ENCODE data around the gene LTB. TPM values are rescaled to one million over a fixed set of nuclear protein-coding genes. Genes with fewer than 3 reads are reported as not detected.

Gene LTB
- polyA plus RNA-seq, 1 of the 3 experiments (the other 2 are of a cell fraction) = 0.10 TPM

DNA sequence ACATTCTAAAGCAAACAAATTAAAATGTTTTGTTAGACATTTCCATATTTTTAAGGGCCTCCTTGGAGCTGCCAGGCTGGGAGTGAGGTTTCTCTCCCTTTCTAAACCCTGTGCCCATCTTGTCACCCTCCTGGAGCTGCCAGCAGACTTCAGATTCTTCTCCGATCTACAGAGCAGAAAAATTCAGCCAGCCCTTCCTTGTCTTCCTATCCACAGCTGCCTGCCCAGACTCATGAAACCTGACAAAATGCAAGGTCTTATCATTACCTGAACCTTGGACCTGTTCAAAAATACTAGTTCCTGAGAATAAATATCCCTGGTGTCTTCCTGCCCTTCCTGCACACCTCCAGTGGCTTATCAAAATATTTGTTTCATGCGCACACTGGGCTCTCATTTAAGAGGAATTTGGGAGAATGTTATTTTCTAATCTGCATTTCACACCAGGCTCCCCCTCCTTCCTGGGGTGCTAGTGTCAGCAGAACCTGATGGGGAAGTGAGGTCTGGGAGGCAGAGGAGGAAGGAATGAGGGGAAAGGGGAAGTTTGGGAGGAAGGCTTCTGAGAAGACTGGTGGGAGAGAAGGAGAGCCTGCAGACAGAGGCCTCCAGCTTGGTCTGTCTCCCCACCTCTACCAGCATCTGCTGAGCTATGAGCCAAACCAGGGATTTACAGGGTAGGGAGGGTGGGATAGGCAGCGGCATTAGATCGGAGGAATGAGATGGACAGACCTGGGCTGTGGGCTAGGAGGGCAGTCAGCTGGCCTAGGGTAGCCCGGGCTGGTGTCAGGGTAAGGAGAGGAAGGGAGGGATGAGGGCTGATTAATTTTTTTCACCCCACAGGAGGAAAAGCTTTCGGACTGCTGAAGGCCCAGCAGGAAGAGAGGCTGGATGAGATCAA is 32.7 kb upstream of the LTB start, which contains the start of gene AIF1:
TSS of gene AIF1 (plus strand) at position 551 of the 895 bp plus-strand sequence. CDS start at position 647, 96 bp downstream.
- Histone ChIP-seq H3K9me3 (no peaks in the 10 kb centered on the region), H3K27me3 (ENCODE audit: insufficient read depth) (no peaks in the 10 kb centered on the region), H3F3A (replicated peaks; ENCODE audit: insufficient read depth) (peaks cover 11% of the 10 kb centered on the region), H3K4me1 (ENCODE audit: control insufficient read depth in 1 of 2, insufficient read depth in 2 of 2, low read depth in 1 of 2, low read length in 1 of 2) (no peaks in the 10 kb centered on the region; a peak in 1 of 4 replicates), H2AFZ (ENCODE audit: low read depth) (no peak within 1 kb of the TSS), H3K4me2 (no peak within 1 kb of the TSS), H3K27ac (ENCODE audit: low read depth in 2 of 2, low read length in 1 of 2) (no peak within 1 kb of the TSS), H4K20me1 (ENCODE audit: insufficient read depth) (no peaks in the 10 kb centered on the region), H3K9ac (no peak within 1 kb of the TSS), H3K9me2 (no peaks in the 10 kb centered on the region), H3K4me3 (ENCODE audit: low read depth in 2 of 2, low read length in 1 of 2) (no peak within 1 kb of the TSS), H3K79me2 (ENCODE audit: insufficient read depth) (no peaks in the 10 kb centered on the region), H3K36me3 (replicated peaks in 1 of 2; ENCODE audit: control insufficient read depth in 1 of 2, insufficient read depth in 2 of 2, low read length in 1 of 2) (no peaks in the 10 kb centered on the region)
- ChIA-PET CTCF (interaction anchor here (1.1 to 7.0 kb wide), 2 partner anchors 11 to 17 kb away, joined by 3 to 35 read pairs; no protein-coding TSS in a partner anchor), POLR2A (no interaction called here)
- WGBS (ENCODE audit: low lambda C conversion rate) = 87% methylated on average over 6 of the region's 6 CpGs
- no peak for DNase-seq
- TF ChIP-seq FOSL2 (IDR thresholded peaks at IDR 0.05; ENCODE audit: borderline replicate concordance, low read depth) = no peak

DNA sequence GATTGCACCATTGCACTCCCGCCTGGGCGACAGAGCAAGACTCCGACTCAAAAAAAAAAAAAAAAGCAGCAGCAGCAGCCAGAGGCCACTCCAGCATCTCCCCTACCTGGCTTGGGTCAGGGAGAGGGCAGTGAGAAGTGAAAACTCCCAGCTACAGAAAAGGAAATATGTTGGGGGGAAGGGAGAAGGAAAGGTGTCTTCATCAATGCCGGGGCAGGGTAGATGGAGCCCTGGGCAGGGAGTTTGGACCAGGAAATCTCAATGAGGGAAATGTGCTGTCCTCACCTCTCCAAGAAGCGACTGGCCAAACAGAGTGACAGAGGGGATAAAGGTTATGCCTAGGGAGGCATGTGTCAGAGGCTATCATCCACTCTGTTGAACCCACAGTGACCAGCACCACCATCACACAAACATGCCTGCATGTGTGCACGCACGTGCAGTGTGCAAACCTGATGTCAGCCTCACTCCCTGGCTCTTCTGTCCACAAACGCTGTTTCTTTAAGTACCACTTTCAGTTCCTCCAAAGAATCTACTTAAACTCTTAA is 31.9 kb upstream of the LTB start:
- Histone ChIP-seq H3K27ac (ENCODE audit: low read depth in 2 of 2, low read length in 1 of 2) (no peak overlapping the region), H3F3A (replicated peaks; ENCODE audit: insufficient read depth) (peaks cover 6% of the 10 kb centered on the region), H3K9ac (no peak overlapping the region), H3K4me3 (ENCODE audit: low read depth in 2 of 2, low read length in 1 of 2) (no peak overlapping the region), H3K79me2 (ENCODE audit: insufficient read depth) (no peaks in the 10 kb centered on the region), H3K9me2 (no peaks in the 10 kb centered on the region), H3K9me3 (no peaks in the 10 kb centered on the region), H3K4me2 (no peak overlapping the region), H2AFZ (ENCODE audit: low read depth) (no peak overlapping the region), H3K4me1 (ENCODE audit: control insufficient read depth in 1 of 2, insufficient read depth in 2 of 2, low read depth in 1 of 2, low read length in 1 of 2) (no peaks in the 10 kb centered on the region; a peak in 1 of 4 replicates), H4K20me1 (ENCODE audit: insufficient read depth) (no peaks in the 10 kb centered on the region), H3K27me3 (ENCODE audit: insufficient read depth) (no peaks in the 10 kb centered on the region), H3K36me3 (replicated peaks in 1 of 2; ENCODE audit: control insufficient read depth in 1 of 2, insufficient read depth in 2 of 2, low read length in 1 of 2) (no peaks in the 10 kb centered on the region)
- no peak for DNase-seq
- ChIA-PET CTCF (interaction anchor here (7.0 kb wide), 1 partner anchor 16 kb away, joined by 35 read pairs; no protein-coding TSS in a partner anchor), POLR2A (no interaction called here)
- 83% methylated on average over 7 of the region's 8 CpGs for WGBS (ENCODE audit: low lambda C conversion rate)
- no peak for TF ChIP-seq POLR2AphosphoS5 (IDR thresholded peaks at IDR 0.05; ENCODE audit: low read depth, low read length)
- no peak for TF ChIP-seq SIN3A (IDR thresholded peaks at IDR 0.05; ENCODE audit: borderline replicate concordance, low read depth, low read length)
- TF ChIP-seq MEF2A (IDR thresholded peaks at IDR 0.05; ENCODE audit: borderline replicate concordance, low read depth) = no peak
- TF ChIP-seq TCF12 (IDR thresholded peaks at IDR 0.05) = no peak
- TF ChIP-seq GATA2 (CRISPR knock-in tag; IDR thresholded peaks at IDR 0.05) = no peak
- TF ChIP-seq RCOR1 (IDR thresholded peaks at IDR 0.05; ENCODE audit: low read length) = no peak
- TF ChIP-seq, protein P1, sequence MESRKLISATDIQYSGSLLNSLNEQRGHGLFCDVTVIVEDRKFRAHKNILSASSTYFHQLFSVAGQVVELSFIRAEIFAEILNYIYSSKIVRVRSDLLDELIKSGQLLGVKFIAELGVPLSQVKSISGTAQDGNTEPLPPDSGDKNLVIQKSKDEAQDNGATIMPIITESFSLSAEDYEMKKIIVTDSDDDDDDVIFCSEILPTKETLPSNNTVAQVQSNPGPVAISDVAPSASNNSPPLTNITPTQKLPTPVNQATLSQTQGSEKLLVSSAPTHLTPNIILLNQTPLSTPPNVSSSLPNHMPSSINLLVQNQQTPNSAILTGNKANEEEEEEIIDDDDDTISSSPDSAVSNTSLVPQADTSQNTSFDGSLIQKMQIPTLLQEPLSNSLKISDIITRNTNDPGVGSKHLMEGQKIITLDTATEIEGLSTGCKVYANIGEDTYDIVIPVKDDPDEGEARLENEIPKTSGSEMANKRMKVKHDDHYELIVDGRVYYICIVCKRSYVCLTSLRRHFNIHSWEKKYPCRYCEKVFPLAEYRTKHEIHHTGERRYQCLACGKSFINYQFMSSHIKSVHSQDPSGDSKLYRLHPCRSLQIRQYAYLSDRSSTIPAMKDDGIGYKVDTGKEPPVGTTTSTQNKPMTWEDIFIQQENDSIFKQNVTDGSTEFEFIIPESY (IDR thresholded peaks at IDR 0.05; ENCODE audit: borderline replicate concordance, low read depth) = no peak
- TF ChIP-seq, protein P2, sequence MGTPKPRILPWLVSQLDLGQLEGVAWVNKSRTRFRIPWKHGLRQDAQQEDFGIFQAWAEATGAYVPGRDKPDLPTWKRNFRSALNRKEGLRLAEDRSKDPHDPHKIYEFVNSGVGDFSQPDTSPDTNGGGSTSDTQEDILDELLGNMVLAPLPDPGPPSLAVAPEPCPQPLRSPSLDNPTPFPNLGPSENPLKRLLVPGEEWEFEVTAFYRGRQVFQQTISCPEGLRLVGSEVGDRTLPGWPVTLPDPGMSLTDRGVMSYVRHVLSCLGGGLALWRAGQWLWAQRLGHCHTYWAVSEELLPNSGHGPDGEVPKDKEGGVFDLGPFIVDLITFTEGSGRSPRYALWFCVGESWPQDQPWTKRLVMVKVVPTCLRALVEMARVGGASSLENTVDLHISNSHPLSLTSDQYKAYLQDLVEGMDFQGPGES (IDR thresholded peaks at IDR 0.05; ENCODE audit: low read depth, low read length) = no peak
- TF ChIP-seq MXI1 (IDR thresholded peaks at IDR 0.05; ENCODE audit: low read depth, low read length) = no peak
- TF ChIP-seq CHD2 (IDR thresholded peaks at IDR 0.05; ENCODE audit: low read length, partially characterized antibody) = no peak
- no peak for TF ChIP-seq FOSL2 (IDR thresholded peaks at IDR 0.05; ENCODE audit: borderline replicate concordance, low read depth)
- TF ChIP-seq, protein P3, sequence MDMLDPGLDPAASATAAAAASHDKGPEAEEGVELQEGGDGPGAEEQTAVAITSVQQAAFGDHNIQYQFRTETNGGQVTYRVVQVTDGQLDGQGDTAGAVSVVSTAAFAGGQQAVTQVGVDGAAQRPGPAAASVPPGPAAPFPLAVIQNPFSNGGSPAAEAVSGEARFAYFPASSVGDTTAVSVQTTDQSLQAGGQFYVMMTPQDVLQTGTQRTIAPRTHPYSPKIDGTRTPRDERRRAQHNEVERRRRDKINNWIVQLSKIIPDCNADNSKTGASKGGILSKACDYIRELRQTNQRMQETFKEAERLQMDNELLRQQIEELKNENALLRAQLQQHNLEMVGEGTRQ (IDR thresholded peaks at IDR 0.05; ENCODE audit: borderline replicate concordance, low read depth, low read length) = no peak
- no peak for TF ChIP-seq EP300 (IDR thresholded peaks at IDR 0.05; ENCODE audit: borderline replicate concordance in 1 of 2, low read depth in 1 of 2, low read length in 1 of 2)
- TF ChIP-seq RFX5 (IDR thresholded peaks at IDR 0.05; ENCODE audit: low read length) = no peak
